Measurements from ENCODE around the gene STK40.
A peak's percentile ranks its signal among the peaks of the same experiment; 100 is the strongest.

The STK40 gene

GRCh38 chr1:36397378-36398230 lies 11.9 kb upstream of the STK40 start, which contains the start of gene LSM10:
Gene LSM10 (minus strand): TSS chr1:36397908. CDS start chr1:36394129, 3,779 bp downstream.
- DNase-seq (ENCODE audit: low spot score): peak; percentile 92

- no peak for DNase-seq (ENCODE audit: low spot score)
Observed at GRCh38 chr1:36397083-36397377, 11.3 kb upstream of the STK40 start.

GRCh38 chr1:36396359-36396758 lies 10.6 kb upstream of the STK40 start:
- DNase-seq (ENCODE audit: low spot score): no peak

GRCh38 chr1:36393686-36394085 lies 8.0 kb upstream of the STK40 start:
- DNase-seq (ENCODE audit: low spot score): no peak

GRCh38 chr1:36392836-36393235 lies 7.1 kb upstream of the STK40 start:
- DNase-seq (ENCODE audit: low spot score): no peak

GRCh38 chr1:36391271-36391670 lies 5.5 kb upstream of the STK40 start:
- DNase-seq (ENCODE audit: low spot score): no peak

- DNase-seq (ENCODE audit: low spot score): no peak
Observed at GRCh38 chr1:36390411-36390810, 4.7 kb upstream of the STK40 start.

- no peak for DNase-seq (ENCODE audit: low spot score)
Observed at GRCh38 chr1:36389999-36390398, 4.3 kb upstream of the STK40 start.

- no peak for DNase-seq (ENCODE audit: low spot score)
Observed at GRCh38 chr1:36389261-36389660, 3.5 kb upstream of the STK40 start.

GRCh38 chr1:36387141-36387949 lies 1.6 kb upstream of the STK40 start:
- peak; percentile 85 for DNase-seq (ENCODE audit: low spot score)

- peak; percentile 100 for DNase-seq (ENCODE audit: low spot score)
Observed at GRCh38 chr1:36386265-36387140, 779 bp upstream of the STK40 start.

GRCh38 chr1:36384542-36385409 lies 948 bp downstream of the STK40 start:
- DNase-seq (ENCODE audit: low spot score): peak; percentile 85

GRCh38 chr1:36383240-36383639 lies 2.5 kb downstream of the STK40 start:
- DNase-seq (ENCODE audit: low spot score): no peak

GRCh38 chr1:36382669-36383068 lies 3.1 kb downstream of the STK40 start:
- no peak for DNase-seq (ENCODE audit: low spot score)

GRCh38 chr1:36382231-36382630 lies 3.5 kb downstream of the STK40 start:
- DNase-seq (ENCODE audit: low spot score): no peak

GRCh38 chr1:36381405-36381804 lies 4.3 kb downstream of the STK40 start:
- no peak for DNase-seq (ENCODE audit: low spot score)

- no peak for DNase-seq (ENCODE audit: low spot score)
Observed at GRCh38 chr1:36380782-36381181, 4.9 kb downstream of the STK40 start.

GRCh38 chr1:36380143-36380619 lies 5.5 kb downstream of the STK40 start:
- no peak for DNase-seq (ENCODE audit: low spot score)

- DNase-seq (ENCODE audit: low spot score): no peak
Observed at GRCh38 chr1:36377791-36378492, 7.8 kb downstream of the STK40 start.

GRCh38 chr1:36372617-36373016 lies 13.1 kb downstream of the STK40 start:
- peak; percentile 55 for DNase-seq (ENCODE audit: low spot score)
